GF-D8 (cell line): ENCODE results near the gene EBLN2.
"Not testable (repeated sequence)": the region's sequence is repeated elsewhere in the genome, so short reads cannot be mapped to it uniquely, and the experiment has no call there.

Source experiments
- DNase-seq: peaks from one replicate; lab custom pipeline; 2025; lab: John Stamatoyannopoulos, UW

Gene EBLN2

GRCh38 chr3:73060302-73060723, 1.1 kb upstream of the EBLN2 start:
- no peak for DNase-seq

GRCh38 chr3:73066243-73066642, 4.8 kb downstream of the EBLN2 start:
- not testable (repeated sequence) for DNase-seq

DNA sequence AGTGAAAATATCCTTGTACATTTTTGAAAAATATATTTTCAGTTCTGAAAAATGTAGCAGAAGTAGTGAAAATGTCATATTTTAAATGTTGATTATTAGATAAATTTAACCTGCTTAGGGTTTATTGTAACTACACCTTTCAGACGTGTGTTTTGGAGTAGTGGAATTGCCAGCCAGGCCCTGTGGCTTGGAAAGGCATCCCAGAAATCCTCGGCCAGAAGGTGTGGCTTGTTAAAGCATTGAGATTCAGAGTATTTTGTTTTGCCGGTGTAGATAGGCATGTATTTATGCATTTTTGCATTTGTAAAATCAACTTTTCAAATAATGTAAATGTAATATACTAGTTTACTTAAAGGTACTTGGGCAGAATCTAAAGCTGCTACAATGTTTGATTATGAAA, 7.0 kb downstream of the EBLN2 start:
- no peak for DNase-seq

DNA sequence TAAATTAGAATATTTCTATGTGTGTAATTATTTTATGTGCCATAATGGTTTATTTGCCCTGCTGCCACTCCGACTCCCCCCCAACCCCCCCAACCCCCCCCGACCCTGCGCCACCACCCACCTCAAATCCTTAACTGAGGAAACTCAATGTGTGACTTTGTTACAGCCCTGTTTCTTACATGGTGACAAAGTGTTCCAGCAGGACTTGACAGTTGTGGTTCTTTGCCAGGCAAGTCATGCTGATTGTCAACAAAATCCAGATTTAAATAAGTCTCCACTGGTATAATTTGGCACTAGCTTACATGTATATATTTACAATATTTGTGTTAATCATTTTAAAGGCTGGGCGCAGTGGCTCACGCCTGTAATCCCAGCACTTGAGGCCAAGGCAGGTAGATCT, 7.7 kb downstream of the EBLN2 start:
- no peak for DNase-seq

- DNase-seq: no peak
Observed at GRCh38 chr3:73069775-73070444, 8.5 kb downstream of the EBLN2 start.

- DNase-seq: no peak
Observed at GRCh38 chr3:73070675-73071575, 9.5 kb downstream of the EBLN2 start.

DNA sequence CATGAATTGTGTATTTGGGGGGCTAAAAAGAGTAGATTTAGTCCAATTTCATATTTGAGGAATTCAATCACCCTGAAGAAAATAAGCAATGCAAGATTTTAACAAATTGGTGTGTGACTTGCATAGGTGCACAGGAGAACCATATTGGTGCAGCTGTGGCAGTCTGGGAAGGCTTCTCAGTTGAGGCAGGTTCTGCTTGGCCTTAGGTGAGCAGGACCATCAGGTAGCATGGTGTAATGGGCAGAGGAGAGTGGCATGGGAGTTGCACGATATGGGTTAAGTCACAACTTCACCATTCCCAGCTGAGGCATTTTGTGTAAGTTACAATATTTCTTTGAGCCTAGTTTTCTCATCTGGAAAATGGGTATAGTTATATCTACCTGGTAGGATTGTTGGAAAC, 10.5 kb downstream of the EBLN2 start:
- DNase-seq: no peak

DNA sequence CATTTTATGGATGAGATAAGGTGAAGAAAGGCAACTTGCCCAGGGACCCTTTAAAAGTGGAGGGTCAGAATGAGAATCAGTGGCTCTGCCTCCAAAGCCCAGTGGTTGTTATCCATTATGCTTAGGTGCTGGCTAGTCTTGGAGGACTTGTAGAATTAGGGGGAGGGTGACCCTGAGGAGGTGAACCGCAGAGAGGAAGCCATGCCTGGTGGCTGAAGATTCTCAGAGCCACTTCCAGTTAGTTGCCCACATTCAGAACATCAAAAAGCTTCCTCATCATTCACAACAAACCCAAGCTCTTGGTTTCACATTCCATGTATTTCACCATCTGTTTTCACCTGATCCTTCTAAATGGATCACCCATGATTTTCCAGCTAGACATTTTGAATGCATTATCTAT, 11.2 kb downstream of the EBLN2 start:
- no peak for DNase-seq

DNA sequence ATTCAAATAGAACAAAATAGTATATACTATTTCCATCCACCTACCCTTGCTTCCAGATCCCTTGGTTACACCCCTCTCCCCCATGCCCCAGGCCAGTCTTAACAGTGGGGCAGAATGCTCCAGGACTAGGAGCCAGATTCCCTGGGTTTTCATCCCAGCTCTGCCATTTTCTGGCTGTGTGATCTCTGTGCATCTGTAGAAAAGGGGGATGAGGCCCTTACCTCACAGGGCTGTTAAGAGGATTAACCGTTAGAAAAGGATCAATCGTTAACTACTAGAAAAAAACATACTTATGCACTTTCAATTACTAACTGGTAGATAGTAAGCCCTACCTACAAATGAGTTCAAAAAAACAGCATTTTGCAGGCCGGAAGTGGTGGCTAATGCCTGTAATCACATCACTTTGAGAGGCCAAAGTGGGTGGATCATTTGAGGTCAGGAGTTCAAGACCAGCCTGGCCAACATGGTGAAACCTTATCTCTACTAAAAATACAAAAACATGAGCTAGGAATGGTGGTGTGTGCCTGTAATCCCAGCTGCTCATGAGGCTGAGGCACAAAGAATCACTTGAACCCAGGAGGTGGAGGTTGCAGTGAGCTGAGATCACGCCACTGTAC, 11.7 kb downstream of the EBLN2 start:
- no peak for DNase-seq

- no peak for DNase-seq
Observed at GRCh38 chr3:73074781-73075180, 13.3 kb downstream of the EBLN2 start.

DNA sequence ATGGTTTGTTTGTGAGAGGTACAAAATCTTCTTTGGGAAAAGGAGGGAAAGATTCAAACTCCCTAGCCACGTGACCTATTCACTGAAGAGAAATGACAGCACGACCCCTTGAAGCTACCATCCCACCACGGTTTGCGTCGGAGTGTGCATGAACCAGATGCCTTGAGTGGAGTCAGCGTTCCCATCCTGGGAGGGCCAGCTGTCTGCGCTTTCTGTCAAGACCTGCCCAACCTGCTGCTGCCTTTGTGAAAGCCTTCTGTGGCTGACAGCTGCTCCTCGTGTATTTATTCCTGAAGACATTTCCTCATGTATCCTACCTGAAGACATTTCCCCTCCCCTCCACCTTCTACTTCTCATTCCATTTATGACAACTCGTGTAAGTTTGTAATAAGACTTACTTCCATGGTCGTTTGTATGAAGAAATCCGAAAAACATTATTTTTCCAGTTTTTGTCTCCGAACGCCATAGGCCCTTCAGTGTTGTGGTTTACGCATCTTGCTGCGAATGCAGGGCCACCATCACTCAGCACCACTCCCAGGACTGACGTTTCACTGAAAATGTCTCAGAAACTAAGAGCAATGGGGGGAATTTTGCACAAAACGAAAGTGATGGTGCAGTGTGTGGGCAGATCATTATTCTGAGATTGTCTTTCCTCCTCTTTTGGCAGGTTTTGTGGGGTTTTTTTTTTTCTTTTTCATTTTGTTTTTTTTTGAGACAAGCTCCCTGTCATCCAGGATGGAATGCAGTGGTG, 18.9 kb downstream of the EBLN2 start:
- no peak for DNase-seq

DNA sequence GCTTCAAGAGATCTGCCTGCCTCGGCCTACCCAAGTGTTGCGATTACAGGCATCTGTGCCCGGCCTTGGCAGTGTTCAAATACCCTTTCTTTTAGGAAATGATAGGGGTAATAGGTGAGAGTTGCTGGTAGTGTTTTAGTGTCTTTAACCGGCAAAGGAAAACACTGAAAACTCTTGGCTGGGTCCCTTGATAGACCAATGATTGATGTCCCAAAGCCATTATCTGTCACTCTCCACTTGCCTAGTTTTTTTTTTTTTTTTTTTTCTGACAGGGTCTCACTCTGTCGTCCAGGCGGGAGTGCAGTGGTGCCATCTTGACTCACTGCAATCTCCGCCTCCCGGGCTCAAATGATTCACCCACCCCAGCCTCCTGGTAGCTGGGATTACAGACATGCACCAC, 19.7 kb downstream of the EBLN2 start:
- DNase-seq: no peak

DNA sequence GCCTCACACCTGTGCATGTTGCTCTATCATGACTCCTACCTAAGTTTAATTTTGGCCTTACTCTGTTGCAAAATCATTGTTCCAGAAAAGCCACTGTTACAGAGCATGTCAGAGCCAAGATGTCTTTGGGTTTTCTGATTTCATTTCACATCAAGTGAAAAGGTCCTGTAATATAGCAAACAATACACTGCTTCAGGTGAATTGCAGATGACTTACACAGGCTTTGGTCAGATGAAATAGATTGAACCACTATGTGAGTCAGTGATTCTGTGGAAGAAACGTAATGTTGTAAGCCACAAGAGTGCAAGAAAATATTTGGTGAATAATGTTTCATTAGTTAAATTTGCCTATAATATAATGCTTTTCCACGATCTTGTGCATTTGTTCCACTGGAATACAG, 22.7 kb downstream of the EBLN2 start:
- DNase-seq: no peak

DNA sequence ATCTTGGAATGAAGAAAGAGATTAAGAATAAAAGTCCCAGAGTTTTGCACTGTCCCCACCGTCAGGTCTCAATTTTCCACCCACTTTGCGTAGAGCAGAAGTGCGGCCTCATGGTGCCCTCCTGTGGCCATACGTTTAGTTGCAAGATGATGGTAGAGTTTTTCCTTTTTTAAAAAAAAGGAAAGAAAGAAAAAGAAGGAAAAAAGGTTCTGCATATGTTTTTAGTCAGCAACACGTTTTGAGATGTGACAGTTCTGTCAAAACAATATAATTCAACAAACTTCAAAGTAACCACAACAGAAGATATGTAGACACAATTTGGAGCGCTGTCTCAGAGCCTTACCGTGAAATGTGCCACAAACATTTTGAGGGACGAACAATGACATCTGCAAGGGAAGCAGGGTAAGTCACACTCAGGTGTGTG, 24.6 kb downstream of the EBLN2 start:
- no peak for DNase-seq

GRCh38 chr3:73094129-73094528, 32.7 kb downstream of the EBLN2 start:
- DNase-seq: peak; percentile 53

DNA sequence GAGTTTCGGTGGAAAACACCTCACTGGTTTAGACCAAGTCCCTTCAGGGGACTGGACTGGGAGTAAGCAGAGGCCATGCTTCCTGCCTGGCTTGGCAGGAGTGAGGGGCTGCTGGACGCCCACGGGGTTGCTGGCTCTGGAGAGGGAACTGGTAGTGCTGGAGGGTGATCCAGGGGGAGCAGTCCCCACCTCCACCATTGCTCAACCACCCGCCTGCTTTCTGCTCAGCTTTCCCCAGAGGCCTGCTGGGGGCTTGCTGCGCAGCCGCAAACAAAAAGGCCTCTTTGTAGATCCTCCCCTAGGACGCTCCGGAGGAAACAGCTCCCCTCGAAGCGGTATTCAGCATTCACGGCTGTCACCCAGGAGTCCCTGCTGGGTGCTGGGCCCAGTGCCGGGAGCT, 33.5 kb downstream of the EBLN2 start:
- no peak for DNase-seq

DNA sequence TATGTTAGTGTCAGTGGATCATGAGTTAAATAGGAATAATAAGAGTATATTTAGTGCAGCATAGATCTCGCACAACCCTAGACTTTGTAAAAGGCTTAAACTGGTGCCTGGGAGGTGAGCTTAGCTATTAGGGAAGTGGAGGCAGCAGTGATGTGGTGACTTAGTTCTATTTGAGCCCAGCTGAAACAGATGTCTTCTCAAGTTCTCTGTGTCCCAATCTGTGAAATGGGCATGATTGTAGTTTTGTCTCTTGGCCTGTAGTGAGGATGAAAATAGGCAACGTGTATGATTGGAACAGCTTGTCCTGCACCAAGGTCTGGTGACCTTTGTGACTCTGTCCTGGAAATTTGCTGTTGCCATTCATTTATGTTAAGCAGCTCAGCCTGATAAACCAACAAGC, 34.7 kb downstream of the EBLN2 start:
- DNase-seq: no peak

DNA sequence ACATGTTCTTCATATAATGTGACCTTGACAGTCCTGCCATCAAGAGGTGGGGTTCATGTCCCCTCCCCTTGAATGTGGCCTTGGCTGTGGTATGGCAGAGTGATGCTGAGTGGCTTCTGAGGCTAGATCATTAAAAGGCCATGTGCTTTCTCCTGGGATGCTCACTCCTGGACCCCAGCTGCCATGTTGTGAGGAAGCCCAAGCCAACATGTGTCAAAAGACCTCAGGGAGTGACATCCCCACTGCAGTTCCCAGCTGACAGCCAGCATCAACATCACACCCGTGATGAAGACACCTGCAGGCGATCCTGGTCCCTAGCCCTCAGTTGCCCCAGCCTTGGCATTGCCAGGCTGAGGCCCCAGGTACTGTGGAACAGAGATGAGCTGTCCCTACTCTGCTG, 36.6 kb downstream of the EBLN2 start:
- no peak for DNase-seq

DNA sequence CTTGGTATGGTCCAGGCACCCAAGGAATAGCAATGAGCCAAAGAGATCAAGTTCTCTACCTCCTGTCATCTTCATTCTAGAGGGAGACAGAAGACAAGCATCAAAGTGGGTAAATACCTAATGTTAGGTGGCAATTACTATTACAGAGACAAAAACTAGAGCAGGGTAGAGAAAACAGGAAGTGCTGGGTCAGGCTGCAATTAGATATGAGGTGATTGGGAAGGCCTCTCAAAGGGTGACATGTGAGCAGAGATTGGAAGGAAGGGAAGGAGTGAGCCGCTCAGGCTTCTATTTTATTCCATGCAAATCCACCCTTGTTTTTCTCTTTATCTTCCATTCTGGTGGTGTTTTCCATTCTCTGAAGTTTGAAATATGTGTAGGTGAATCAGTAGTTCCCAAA, 37.4 kb downstream of the EBLN2 start:
- no peak for DNase-seq

GRCh38 chr3:73100741-73101559, 39.5 kb downstream of the EBLN2 start:
- DNase-seq: peak; percentile 32

DNA sequence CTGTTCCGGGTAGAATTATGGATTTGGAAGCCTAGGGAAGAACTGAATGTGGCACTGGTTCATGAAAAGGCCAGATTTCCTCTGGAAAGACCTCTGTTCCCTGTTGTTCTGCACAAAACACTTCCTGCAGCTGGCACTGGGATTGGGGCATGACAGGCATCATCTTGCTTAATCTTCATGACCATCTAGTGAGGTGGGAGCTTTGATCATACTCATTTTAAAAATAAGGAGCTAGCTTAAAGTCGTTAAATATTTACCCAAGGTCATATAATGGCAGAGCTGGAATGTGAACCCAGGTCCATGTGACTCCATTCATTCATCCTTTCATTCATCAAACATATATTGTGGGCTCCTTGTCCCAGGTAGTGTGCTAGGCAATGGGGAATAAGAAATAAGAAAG, 40.4 kb downstream of the EBLN2 start:
- DNase-seq: no peak
